SK-N-MC (cell line): Measurements from ENCODE around the gene AMMECR1.

Experiments used
- EZH2 ChIP-seq: fragments of 200-600 bp; sonication (generic); IDR thresholded peaks from one replicate; pipeline ENCODE4 v1.6.1; 2017; ENCODE audit warnings: antibody characterized with exemption
- FOXP2 ChIP-seq: optimal IDR thresholded peaks from 2 replicates; pipeline ENCODE3; 2011; ENCODE audit warnings: mild to moderate bottlenecking, moderate library complexity; ENCODE audit not compliant: insufficient read depth; ENCODE audit errors: extremely low read length, control extremely low read depth
- POLR2AphosphoS5 ChIP-seq: IDR thresholded peaks from 2 replicates; pipeline ENCODE4 v1.6.1; 2012; ENCODE audit warnings: mild to moderate bottlenecking, low read depth, low read length, borderline replicate concordance

- TF ChIP-seq POLR2AphosphoS5, result no peak
- TF ChIP-seq EZH2, result no peak
- TF ChIP-seq FOXP2, result no peak
Measured at GRCh38 chrX:110258552-110258951, 59.3 kb downstream of the AMMECR1 start.
